Subcutaneous adipose tissue (tissue), 4 donors: ENCODE results near the gene MRM3. TPM values are rescaled to one million over a fixed set of nuclear protein-coding genes. Genes with fewer than 3 reads are reported as not detected.

ENCODE experiments used
- total RNA-seq, 4 donors: library from RNA; depleted of rRNA; stranded (reverse); fragments of >200 nt; gene quantifications; one replicate each; pipeline ENCODE4 v1.1.0, GENCODE V29; 2016
- TF ChIP-seq, protein P1 (sequence below): fragments of 450-650 bp; IDR thresholded peaks from one replicate; pipeline ENCODE4 v1.5.1; 2016; ENCODE audit warnings: low read depth, mild to moderate bottlenecking, control low read depth, antibody characterized with exemption, moderate library complexity

Gene MRM3
- total RNA-seq, 4 donors from 2014 or later: 12.4 to 22.8 (median 15.5) TPM

DNA sequence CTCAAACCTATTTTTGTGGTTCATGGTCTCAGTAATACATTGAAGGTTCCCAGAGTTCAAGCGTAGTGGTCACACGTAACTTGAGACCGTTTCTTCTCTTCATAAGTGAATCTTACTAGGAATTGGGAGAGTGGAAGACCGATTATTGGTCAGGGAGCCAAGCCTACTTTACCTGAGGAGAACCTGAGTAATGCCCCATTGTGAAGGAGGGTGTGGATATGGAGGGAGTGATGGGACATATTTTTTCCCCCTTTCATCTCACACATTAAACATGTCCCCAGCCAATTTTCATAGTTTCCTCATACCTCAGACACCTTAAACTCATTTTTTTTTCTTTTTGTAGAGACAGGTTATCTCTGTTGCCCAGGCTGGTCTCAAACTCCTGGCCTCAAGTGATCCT is 39.0 kb upstream of the MRM3 start:
- TF ChIP-seq, protein P1, sequence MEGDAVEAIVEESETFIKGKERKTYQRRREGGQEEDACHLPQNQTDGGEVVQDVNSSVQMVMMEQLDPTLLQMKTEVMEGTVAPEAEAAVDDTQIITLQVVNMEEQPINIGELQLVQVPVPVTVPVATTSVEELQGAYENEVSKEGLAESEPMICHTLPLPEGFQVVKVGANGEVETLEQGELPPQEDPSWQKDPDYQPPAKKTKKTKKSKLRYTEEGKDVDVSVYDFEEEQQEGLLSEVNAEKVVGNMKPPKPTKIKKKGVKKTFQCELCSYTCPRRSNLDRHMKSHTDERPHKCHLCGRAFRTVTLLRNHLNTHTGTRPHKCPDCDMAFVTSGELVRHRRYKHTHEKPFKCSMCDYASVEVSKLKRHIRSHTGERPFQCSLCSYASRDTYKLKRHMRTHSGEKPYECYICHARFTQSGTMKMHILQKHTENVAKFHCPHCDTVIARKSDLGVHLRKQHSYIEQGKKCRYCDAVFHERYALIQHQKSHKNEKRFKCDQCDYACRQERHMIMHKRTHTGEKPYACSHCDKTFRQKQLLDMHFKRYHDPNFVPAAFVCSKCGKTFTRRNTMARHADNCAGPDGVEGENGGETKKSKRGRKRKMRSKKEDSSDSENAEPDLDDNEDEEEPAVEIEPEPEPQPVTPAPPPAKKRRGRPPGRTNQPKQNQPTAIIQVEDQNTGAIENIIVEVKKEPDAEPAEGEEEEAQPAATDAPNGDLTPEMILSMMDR: no peak

DNA sequence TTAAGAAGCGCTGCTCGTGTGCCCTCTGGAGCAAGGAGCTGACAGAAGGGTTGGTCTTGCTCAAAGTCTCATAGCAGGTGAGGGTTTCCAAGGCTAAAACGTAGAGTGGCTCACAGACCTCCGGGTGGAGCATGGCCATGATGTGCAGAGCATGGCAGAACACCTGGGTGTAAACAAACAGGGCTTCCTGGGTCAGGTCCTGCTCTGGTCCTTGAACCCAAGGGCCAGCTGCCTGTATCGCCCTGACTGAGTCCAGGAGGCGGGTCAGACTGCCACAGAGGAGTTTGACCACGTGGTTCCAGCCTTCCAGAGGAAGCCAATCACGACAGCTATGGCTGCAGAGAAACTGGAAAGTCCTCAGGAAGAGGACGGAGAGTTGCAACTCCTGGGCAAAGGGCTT is 37.2 kb upstream of the MRM3 start:
- TF ChIP-seq, protein P1: no peak

DNA sequence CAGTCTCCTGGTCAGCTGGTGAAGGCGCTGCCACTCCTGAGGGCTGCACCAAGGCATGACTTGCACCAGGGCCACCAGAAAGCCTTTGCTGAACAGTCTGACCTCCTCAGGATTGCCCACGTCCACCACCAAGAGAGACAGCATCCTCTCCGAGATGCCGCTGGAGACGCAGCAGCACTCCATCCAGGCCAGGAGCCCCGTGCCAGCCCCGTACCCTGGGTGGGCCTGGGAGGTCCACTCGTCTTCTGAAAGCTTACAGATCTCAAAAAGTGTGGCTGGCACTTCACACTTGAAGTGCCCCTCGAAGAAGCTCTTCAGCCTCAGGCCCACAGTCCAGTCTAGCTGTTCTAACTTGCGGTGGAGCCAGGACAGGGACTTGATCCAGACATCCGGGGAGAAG is 36.7 kb upstream of the MRM3 start:
- TF ChIP-seq, protein P1: no peak

DNA sequence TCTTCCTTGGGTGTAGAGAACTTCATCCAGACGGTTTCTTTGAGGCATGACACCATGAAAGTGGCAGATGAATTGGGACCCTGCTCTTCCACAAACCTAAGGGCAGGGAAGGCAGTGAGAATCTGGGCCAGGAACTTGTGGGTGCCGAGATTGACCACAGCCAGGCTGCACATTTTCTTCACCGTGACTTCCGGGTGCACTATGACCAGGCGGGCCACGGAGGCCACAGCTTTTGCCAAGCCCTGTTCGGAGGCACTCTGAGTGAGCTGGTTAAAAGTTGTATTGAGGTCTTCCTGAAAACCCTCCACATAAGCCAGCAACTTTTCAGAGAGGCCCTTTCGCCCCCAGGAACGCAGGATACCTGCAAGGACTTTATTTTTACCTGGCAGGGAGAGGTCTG is 36.0 kb upstream of the MRM3 start:
- TF ChIP-seq, protein P1: no peak

DNA sequence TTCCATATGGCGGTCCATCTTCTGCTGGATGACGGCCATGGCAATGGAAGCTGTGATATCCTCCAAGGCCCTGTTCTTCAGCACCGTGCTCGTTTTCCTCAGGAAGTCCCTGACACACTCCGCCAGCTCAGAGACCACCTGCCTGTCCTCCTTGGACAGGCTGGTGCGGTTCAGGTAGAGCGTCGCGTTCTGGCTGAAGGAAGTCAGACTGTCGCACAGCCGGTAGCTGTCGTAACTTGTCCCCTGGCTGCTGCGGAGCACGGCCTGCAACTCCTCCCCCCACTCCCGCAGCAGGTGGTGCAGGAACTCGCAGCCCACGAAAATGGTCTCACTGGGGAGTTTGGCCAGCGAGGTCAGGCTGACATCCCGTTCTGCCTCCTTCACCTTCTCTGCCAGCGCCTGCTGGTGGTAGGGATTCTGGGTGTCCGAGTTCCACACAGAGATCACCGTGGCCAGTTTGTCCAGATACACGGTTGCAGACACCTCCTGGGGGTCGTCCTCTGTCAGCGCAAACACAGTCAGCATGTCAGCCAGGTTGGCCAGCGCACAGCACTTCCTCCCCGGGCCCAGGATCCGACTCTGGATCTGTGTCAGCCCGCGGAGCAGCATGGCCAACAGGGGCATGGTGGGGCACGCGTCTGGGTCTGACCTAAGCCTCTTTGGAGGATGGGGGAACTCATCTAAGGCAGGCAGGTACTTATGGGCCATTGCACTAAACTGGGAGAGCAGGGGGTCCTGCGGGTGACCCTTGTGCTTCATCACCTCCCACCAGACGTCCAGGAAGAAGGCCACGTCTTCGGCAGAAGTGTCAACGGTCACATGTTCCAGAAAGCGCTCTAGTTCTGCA is 35.1 kb upstream of the MRM3 start:
- TF ChIP-seq, protein P1: no peak

DNA sequence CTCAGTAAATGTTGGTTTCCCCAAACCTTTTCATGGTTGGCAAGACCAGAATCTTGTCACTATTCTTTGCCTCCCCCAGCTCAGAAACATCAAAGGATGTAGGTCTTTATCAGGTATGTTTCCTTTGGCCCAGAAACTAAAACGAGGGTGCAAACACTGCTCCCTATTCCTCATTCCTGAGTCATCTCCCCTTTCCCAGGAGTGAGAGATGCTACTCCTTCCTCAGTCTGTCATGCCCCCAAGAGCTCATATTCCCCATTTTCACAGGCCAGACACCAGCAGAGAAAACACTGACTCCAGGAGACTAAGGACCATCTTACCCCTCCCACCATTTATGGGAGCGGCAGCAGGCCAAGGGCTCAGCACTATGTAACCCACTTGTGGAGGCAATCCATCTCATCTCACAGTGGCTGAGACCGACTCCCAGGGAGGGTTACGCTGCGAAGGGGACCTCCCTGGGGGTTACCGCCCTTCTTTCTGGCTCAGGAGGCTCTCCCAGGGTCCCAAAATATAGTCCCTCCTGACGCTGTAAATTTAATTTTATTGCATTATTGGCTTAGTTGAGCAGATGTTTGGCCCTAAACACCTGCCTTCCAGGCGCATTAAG is 31.6 kb upstream of the MRM3 start:
- TF ChIP-seq, protein P1: no peak

DNA sequence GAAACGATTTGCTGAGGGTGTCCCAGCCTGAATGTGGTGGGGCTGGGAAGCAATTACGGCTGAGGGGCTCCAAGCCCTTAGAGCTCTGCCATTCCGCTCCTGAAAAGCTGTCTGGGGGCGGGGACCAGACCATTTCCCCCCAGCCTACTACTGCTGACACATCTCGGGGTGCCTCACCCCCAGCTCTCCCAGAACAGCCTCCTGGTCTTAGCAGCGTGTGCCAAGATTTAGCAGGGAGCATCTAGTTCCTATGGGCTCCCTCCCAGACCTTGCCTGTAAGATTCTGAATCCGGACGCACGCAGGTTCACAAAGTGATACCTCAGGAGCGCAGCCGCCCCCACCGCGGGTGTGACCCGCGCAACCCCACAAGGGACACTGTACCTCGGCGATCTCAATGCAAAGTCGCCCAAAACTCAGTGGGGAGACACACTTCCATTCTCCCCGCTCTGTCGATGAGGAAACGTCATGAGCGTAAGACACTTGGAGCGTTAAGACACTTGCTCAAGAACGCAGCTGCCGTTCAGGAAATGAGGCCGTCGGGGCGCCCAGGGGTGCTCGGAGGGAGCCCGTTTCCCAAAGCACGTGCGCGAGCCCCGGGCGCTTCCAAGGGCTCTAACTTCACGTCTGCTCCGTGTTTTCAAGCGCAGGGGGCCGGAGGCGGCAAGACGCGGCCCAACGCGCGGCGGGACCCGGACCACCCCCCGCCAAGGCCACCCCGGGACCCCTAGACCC is 30.7 kb upstream of the MRM3 start:
- TF ChIP-seq, protein P1: no peak
